ENCODE results near the gene PCDHGB4. TPM values are rescaled to one million over a fixed set of nuclear protein-coding genes. Genes with fewer than 3 reads are reported as not detected.

PCDHGB4 gene
- total and polyA plus RNA-seq, 10 of the 15 experiments (the other 5 are each of a cell fraction or from before 2014, with no cell fraction given), result 0.02 to 0.20 (median 0.04) TPM; not detected in 4

DNA sequence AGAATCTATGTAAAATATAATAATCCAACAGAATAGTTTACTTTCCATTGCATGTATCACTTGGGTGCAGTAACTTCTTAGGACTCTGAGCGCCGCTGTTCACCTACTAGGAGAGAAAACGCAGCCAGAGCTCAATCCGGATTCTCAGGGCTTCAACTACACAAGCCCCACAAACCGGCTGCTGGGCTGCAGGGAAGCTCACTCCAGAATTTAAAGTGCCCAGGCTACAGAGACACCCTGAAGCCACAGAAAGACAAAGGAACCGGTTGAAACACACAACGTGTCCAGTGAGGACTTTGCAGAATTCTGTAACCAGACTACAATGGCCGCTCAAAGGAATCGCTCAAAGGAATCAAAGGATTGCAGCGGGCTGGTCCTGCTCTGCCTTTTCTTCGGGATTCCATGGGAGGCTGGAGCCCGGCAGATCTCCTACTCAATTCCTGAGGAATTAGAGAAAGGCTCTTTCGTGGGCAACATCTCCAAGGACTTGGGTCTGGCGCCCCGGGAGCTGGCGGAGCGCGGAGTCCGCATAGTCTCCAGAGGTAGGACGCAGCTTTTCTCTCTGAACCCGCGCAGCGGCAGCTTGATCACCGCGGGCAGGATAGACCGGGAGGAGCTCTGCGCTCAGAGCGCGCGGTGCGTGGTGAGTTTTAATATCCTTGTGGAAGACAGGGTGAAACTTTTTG lies 25.5 kb downstream of the PCDHGB4 start, which contains the start of gene PCDHGA10 (continued):
- TF ChIP-seq YBX1 (IDR thresholded peaks at IDR 0.05) (no peak), NFXL1 (IDR thresholded peaks at IDR 0.05; ENCODE audit: borderline replicate concordance) (no peak), KLF5 (IDR thresholded peaks at IDR 0.05; ENCODE audit: partially characterized antibody) (no peak), RUNX3 (IDR thresholded peaks at IDR 0.05; ENCODE audit: low read length) (0 out of 2 replicates have a peak, but pooled peaks have one; percentile 13), STAT1 (conservative IDR thresholded peaks at IDR 0.05) (no peak), MXI1 (IDR thresholded peaks at IDR 0.05; ENCODE audit: low read depth, low read length) (no peak), JUNB (IDR thresholded peaks at IDR 0.05) (no peak), HDGF (IDR thresholded peaks at IDR 0.05) (no peak), IKZF2 (IDR thresholded peaks at IDR 0.05) (no peak), FOXM1 (IDR thresholded peaks at IDR 0.05; ENCODE audit: low read depth, low read length) (0 out of 2 replicates have a peak, but pooled peaks have one; percentile 18), SREBF1 (IDR thresholded peaks at IDR 0.05; ENCODE audit: low read length) (no peak), IKZF1 (conservative IDR thresholded peaks at IDR 0.05) (peak; percentile 45; the same call in 1 of the 2 replicates), NBN (IDR thresholded peaks at IDR 0.05) (no peak), NFIC (IDR thresholded peaks at IDR 0.05; ENCODE audit: low read depth, low read length) (no peak), EED (IDR thresholded peaks at IDR 0.05; ENCODE audit: low read depth) (peak; percentile 17; the same call in 1 of the 2 replicates)
- TF ChIP-seq, protein P1, sequence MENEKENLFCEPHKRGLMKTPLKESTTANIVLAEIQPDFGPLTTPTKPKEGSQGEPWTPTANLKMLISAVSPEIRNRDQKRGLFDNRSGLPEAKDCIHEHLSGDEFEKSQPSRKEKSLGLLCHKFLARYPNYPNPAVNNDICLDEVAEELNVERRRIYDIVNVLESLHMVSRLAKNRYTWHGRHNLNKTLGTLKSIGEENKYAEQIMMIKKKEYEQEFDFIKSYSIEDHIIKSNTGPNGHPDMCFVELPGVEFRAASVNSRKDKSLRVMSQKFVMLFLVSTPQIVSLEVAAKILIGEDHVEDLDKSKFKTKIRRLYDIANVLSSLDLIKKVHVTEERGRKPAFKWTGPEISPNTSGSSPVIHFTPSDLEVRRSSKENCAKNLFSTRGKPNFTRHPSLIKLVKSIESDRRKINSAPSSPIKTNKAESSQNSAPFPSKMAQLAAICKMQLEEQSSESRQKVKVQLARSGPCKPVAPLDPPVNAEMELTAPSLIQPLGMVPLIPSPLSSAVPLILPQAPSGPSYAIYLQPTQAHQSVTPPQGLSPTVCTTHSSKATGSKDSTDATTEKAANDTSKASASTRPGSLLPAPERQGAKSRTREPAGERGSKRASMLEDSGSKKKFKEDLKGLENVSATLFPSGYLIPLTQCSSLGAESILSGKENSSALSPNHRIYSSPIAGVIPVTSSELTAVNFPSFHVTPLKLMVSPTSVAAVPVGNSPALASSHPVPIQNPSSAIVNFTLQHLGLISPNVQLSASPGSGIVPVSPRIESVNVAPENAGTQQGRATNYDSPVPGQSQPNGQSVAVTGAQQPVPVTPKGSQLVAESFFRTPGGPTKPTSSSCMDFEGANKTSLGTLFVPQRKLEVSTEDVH (IDR thresholded peaks at IDR 0.05; ENCODE audit: low read depth, partially characterized antibody), result no peak
- TF ChIP-seq, protein P2, sequence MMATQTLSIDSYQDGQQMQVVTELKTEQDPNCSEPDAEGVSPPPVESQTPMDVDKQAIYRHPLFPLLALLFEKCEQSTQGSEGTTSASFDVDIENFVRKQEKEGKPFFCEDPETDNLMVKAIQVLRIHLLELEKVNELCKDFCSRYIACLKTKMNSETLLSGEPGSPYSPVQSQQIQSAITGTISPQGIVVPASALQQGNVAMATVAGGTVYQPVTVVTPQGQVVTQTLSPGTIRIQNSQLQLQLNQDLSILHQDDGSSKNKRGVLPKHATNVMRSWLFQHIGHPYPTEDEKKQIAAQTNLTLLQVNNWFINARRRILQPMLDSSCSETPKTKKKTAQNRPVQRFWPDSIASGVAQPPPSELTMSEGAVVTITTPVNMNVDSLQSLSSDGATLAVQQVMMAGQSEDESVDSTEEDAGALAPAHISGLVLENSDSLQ (IDR thresholded peaks at IDR 0.05), result no peak
- TF ChIP-seq, protein P3, sequence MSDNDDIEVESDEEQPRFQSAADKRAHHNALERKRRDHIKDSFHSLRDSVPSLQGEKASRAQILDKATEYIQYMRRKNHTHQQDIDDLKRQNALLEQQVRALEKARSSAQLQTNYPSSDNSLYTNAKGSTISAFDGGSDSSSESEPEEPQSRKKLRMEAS (IDR thresholded peaks at IDR 0.05; ENCODE audit: low read depth, low read length), result no peak
- TF ChIP-seq, protein P4, sequence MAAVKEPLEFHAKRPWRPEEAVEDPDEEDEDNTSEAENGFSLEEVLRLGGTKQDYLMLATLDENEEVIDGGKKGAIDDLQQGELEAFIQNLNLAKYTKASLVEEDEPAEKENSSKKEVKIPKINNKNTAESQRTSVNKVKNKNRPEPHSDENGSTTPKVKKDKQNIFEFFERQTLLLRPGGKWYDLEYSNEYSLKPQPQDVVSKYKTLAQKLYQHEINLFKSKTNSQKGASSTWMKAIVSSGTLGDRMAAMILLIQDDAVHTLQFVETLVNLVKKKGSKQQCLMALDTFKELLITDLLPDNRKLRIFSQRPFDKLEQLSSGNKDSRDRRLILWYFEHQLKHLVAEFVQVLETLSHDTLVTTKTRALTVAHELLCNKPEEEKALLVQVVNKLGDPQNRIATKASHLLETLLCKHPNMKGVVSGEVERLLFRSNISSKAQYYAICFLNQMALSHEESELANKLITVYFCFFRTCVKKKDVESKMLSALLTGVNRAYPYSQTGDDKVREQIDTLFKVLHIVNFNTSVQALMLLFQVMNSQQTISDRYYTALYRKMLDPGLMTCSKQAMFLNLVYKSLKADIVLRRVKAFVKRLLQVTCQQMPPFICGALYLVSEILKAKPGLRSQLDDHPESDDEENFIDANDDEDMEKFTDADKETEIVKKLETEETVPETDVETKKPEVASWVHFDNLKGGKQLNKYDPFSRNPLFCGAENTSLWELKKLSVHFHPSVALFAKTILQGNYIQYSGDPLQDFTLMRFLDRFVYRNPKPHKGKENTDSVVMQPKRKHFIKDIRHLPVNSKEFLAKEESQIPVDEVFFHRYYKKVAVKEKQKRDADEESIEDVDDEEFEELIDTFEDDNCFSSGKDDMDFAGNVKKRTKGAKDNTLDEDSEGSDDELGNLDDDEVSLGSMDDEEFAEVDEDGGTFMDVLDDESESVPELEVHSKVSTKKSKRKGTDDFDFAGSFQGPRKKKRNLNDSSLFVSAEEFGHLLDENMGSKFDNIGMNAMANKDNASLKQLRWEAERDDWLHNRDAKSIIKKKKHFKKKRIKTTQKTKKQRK (IDR thresholded peaks at IDR 0.05; ENCODE audit: low read depth, low read length), result no peak
- TF ChIP-seq, protein P5, sequence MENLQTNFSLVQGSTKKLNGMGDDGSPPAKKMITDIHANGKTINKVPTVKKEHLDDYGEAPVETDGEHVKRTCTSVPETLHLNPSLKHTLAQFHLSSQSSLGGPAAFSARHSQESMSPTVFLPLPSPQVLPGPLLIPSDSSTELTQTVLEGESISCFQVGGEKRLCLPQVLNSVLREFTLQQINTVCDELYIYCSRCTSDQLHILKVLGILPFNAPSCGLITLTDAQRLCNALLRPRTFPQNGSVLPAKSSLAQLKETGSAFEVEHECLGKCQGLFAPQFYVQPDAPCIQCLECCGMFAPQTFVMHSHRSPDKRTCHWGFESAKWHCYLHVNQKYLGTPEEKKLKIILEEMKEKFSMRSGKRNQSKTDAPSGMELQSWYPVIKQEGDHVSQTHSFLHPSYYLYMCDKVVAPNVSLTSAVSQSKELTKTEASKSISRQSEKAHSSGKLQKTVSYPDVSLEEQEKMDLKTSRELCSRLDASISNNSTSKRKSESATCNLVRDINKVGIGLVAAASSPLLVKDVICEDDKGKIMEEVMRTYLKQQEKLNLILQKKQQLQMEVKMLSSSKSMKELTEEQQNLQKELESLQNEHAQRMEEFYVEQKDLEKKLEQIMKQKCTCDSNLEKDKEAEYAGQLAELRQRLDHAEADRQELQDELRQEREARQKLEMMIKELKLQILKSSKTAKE (IDR thresholded peaks at IDR 0.05; ENCODE audit: low read depth, poor library complexity, severe bottlenecking), result peak; percentile 31
- TF ChIP-seq, protein P6, sequence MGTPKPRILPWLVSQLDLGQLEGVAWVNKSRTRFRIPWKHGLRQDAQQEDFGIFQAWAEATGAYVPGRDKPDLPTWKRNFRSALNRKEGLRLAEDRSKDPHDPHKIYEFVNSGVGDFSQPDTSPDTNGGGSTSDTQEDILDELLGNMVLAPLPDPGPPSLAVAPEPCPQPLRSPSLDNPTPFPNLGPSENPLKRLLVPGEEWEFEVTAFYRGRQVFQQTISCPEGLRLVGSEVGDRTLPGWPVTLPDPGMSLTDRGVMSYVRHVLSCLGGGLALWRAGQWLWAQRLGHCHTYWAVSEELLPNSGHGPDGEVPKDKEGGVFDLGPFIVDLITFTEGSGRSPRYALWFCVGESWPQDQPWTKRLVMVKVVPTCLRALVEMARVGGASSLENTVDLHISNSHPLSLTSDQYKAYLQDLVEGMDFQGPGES (IDR thresholded peaks at IDR 0.05), result no peak

All from GM12878 (cell line).